Putamen (tissue), 1 donor: ENCODE data around the gene FAP.

ENCODE experiments used
- DNase-seq: peaks from one replicate; pipeline ENCODE4 v3.0.0-alpha.2; 2016; ENCODE audit warnings: low spot score

The FAP gene

DNA sequence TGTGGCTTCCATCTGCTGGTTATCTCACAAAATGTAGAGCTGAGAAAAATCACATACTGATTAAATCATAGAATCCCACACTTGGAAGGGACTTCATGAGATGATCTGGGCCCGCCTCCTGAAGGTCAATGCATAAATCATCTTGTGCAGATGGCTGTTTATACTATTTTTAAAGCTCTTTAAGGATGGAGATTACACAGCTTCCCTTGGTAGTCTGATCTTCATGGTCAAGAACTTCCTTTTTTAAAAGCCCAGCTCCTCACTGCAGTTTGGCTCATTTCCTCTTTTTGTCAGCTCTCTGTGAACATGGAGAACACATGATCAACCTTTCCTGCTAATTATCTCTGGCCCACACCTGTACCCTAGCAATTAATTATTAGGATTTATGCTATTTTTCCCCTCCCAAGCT is 117.1 kb downstream of the FAP start:
- DNase-seq = peak; percentile 10

DNA sequence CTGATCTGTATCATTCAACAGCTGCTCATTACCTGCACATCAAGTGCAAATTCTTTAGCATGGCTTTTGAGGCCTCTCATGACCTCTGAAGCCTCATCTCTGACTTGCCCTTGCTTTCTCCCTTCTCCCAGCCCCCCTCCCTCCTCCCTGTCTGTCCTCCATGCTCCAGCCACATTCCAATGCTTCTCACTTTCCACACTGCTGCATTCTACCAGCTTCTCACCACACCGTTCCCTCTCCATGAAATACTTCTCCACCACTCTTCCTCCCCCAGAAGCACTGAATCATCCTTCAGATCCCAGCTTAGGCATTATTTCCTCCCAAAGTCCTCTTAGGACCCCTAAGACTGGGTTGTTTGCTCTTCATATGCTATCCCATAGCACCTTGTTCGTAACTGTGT is 118.1 kb downstream of the FAP start:
- DNase-seq = no peak

DNA sequence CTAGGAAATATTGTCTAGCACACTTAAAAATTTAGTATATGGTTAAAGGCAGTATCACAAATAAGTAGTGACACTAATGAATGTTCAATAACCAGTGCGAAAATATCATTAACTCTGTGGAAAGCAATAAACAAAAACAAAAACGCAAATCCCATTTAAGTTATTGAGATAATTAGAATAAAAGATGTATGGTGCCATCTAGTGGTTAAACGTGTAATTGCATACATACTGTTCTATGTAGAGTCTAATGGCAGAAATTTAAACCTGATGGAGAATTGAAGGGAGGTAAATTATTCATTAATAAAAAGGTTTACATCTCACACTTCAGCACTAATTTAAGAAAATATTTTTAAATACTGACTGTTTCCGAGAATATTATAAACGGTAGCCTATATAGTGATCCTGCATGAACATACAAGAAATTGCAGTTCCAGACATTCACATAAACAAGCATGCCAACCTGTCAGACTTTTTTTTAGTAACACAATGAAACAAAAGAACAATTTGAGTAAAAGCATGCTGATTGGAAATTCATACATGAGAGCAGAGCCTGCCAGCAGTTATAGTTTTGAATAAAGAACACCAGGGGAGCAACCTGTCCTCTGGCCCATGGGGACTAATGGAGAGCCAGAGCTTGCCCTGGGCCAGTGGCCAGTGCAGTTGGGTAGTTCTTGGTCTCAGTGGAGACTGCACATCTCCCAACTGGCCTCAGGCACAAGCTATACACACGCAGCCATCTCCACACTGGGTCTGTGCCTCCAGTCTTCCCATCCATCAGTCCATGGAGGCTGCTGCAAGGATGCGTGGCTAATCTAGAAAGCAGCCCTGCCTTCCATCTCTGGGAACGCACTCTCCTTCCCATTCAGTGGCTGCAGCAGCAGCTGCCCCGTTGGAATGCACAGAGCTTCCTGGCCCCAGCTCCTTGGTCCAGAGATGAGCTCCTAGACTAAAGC is 119.2 kb downstream of the FAP start:
- DNase-seq = peak; percentile 28
